KMS-11 (cell line): ENCODE results near the gene CRIP1.

ENCODE experiments used
- H2AFZ ChIP-seq: fragments of 200-600 bp; sonication (generic); 2 replicates; pipeline ENCODE4 v1.6.1; 2016; ENCODE audit warnings: antibody characterized with exemption, mixed run types, low read depth
- H3K27ac ChIP-seq: fragments of 200-600 bp; sonication (generic); 2 replicates; pipeline ENCODE4 v1.6.1; 2016; ENCODE audit warnings: mild to moderate bottlenecking, mixed run types
- H3K27me3 ChIP-seq: fragments of 200-600 bp; sonication (generic); 2 replicates; pipeline ENCODE4 v1.6.1; 2017; ENCODE audit warnings: mild to moderate bottlenecking, low read depth, mixed run types, moderate library complexity; ENCODE audit not compliant: insufficient read depth
- H3K36me3 ChIP-seq: fragments of 200-600 bp; sonication (generic); 2 replicates; pipeline ENCODE4 v1.6.1; 2017; ENCODE audit warnings: mild to moderate bottlenecking, mixed run types; ENCODE audit not compliant: insufficient read depth
- H3K4me1 ChIP-seq: fragments of 200-600 bp; sonication (generic); 2 replicates; pipeline ENCODE4 v1.6.1; 2016; ENCODE audit warnings: mild to moderate bottlenecking, low read depth, mixed run types; ENCODE audit not compliant: poor library complexity, severe bottlenecking
- H3K4me2 ChIP-seq: fragments of 200-600 bp; sonication (generic); 2 replicates; pipeline ENCODE4 v1.7.0; 2016; ENCODE audit warnings: mild to moderate bottlenecking, mixed run types
- H3K4me3 ChIP-seq: fragments of 200-600 bp; sonication (generic); IDR thresholded peaks from 2 replicates; pipeline ENCODE4 v1.6.1; 2017; ENCODE audit warnings: low read depth, low read length, mixed read lengths; ENCODE audit not compliant: insufficient read depth
- H3K79me2 ChIP-seq: fragments of 200-600 bp; sonication (generic); 2 replicates; pipeline ENCODE4 v1.6.1; 2016; ENCODE audit warnings: low read depth, mixed run types; ENCODE audit not compliant: insufficient read depth
- H3K9ac ChIP-seq: fragments of 200-600 bp; sonication (generic); 2 replicates; pipeline ENCODE4 v1.6.1; 2016; ENCODE audit warnings: mild to moderate bottlenecking, mixed run types
- H4K20me1 ChIP-seq: fragments of 200-600 bp; sonication (generic); 2 replicates; pipeline ENCODE4 v1.6.1; 2016; ENCODE audit warnings: mild to moderate bottlenecking, mixed run types; ENCODE audit not compliant: insufficient read depth
- CTCF ChIP-seq: fragments of 200-600 bp; sonication (generic); conservative IDR thresholded peaks from 2 replicates; pipeline ENCODE4 v1.6.1; 2017; ENCODE audit warnings: low read depth, mild to moderate bottlenecking, antibody characterized with exemption, low read length, moderate library complexity, mixed read lengths

CRIP1 gene

DNA sequence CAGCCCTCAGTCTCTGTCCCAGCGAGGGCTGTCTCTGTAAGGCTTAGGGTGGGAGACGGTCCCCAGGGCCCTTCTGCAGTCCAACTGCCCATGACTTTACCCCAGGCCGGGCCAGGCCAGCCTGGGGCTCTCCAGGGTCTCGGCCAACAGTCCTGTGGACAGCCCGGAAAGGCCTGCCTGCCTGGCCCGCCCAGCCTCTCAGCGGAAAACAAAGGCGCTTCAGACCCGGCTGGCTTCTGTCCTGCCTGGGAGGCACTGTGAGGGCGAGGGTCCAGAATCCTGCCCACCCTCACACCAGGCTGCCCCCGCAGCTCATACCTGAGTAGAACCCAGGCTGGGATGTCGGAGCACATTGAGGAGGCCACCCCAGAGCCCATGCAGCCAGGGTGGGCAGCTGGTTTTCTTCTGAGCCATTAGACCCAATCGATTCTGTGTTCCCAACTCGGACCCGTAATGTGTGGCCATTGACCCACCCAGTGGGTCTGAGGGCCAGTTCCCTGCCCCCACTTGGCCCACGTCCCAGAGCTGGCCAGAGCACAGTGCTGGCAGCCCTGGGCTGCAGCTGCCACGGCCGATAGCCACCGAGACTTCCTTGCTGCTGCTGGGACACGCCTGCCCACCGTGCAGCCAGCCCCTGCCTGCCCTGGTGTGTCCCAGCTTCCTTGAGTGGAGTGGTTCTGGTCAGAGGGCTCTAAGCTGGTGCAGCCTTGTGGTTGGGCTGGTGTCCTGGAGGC, 10.4 kb upstream of the CRIP1 start:
- Histone ChIP-seq H3K4me3 (no peak overlapping the region), H2AFZ (no peak overlapping the region), H3K79me2 (no peaks in the 10 kb centered on the region), H4K20me1 (no peaks in the 10 kb centered on the region), H3K27ac (no peak overlapping the region), H3K27me3 (peaks cover 54% of the 10 kb centered on the region), H3K4me1 (peaks cover 38% of the 10 kb centered on the region), H3K36me3 (no peaks in the 10 kb centered on the region), H3K4me2 (no peak overlapping the region), H3K9ac (no peak overlapping the region)
- TF ChIP-seq CTCF, result no peak

DNA sequence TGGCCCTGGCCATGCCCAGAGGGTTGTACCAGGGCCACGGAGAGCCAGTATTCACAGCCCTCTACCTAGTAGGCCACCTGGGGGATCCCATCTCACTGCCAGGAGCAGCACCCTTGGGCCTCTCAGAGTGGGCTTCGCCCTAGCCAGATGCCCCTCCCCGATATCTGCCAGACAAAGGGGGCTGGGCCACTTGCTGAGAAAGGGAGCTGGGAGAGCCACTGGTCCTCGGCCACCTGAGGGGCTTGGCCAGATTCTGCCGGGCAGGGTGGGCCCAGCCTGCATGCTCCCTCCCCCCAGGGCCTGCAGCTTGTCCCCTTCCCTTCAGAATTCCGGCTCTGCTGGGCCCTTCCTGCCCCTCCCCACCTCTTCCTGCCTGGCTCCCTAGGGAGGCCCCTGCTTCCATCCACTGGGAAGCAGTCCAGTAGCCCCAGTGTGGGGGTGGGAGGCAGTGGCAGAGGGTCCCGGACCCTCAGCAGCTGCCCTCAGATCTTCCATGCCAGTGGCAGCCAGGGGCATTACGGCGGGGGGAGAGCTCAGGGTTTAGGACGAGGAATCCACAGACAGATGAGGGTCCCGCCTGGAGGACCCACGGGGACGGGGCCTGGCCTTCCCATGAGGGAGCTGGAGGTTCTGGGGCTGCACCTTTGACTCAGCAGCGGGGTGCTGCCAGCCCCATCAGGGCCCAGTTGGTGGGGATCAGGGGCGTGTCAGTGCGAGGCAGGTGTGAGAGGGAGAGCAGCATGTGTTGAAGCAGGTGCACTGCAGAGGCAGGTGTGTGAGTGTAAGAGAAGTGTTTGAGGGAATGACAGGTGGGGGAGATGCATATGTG, 9.6 kb upstream of the CRIP1 start:
- no peak overlapping the region for H2AFZ ChIP-seq
- H3K36me3 ChIP-seq, result no peaks in the 10 kb centered on the region
- no peak overlapping the region for H3K4me2 ChIP-seq
- H3K4me3 ChIP-seq, result no peak overlapping the region
- H3K27ac ChIP-seq, result no peak overlapping the region
- H3K9ac ChIP-seq, result no peak overlapping the region
- no peaks in the 10 kb centered on the region for H4K20me1 ChIP-seq
- TF ChIP-seq CTCF, result no peak
- peaks cover 39% of the 10 kb centered on the region for H3K4me1 ChIP-seq
- H3K27me3 ChIP-seq, result peaks cover 54% of the 10 kb centered on the region
- no peaks in the 10 kb centered on the region for H3K79me2 ChIP-seq

- no peak overlapping the region for H3K4me3 ChIP-seq
- H3K4me1 ChIP-seq, result peaks cover 47% of the 10 kb centered on the region
- H3K27me3 ChIP-seq, result peaks cover 54% of the 10 kb centered on the region
Observed at GRCh38 chr14:105477660-105478397, 8.9 kb upstream of the CRIP1 start.

More at GRCh38 chr14:105477660-105478397, 8.9 kb upstream of the CRIP1 start:
- Histone ChIP-seq H3K27ac (no peak overlapping the region), H3K9ac (no peak overlapping the region), H2AFZ (peak overlapping the region; percentile 22; the same call in 1 of the 2 replicates), H4K20me1 (no peaks in the 10 kb centered on the region), H3K36me3 (no peaks in the 10 kb centered on the region), H3K79me2 (no peaks in the 10 kb centered on the region), H3K4me2 (peak overlapping the region; percentile 39; the same call in 1 of the 2 replicates)
- no peak for TF ChIP-seq CTCF
